M059J (cell line): ENCODE results near the gene IFIT1. TPM values are rescaled to one million over a fixed set of nuclear protein-coding genes. Genes with fewer than 3 reads are reported as not detected.

Experiments used
- DNase-seq: peaks from one replicate; pipeline ENCODE4 v3.0.0-alpha.2; 2012; ENCODE audit warnings: low read depth
- total RNA-seq: library from RNA; depleted of rRNA; stranded (reverse); fragments of >200 nt; shearing (Covaris generic); gene quantifications from 2 replicates; pipeline ENCODE4 v1.2.3, GENCODE V29; 2014; rRNA removed

The IFIT1 gene, protein sequence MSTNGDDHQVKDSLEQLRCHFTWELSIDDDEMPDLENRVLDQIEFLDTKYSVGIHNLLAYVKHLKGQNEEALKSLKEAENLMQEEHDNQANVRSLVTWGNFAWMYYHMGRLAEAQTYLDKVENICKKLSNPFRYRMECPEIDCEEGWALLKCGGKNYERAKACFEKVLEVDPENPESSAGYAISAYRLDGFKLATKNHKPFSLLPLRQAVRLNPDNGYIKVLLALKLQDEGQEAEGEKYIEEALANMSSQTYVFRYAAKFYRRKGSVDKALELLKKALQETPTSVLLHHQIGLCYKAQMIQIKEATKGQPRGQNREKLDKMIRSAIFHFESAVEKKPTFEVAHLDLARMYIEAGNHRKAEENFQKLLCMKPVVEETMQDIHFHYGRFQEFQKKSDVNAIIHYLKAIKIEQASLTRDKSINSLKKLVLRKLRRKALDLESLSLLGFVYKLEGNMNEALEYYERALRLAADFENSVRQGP
- 733 and 788 TPM in 2 replicates for total RNA-seq

DNA sequence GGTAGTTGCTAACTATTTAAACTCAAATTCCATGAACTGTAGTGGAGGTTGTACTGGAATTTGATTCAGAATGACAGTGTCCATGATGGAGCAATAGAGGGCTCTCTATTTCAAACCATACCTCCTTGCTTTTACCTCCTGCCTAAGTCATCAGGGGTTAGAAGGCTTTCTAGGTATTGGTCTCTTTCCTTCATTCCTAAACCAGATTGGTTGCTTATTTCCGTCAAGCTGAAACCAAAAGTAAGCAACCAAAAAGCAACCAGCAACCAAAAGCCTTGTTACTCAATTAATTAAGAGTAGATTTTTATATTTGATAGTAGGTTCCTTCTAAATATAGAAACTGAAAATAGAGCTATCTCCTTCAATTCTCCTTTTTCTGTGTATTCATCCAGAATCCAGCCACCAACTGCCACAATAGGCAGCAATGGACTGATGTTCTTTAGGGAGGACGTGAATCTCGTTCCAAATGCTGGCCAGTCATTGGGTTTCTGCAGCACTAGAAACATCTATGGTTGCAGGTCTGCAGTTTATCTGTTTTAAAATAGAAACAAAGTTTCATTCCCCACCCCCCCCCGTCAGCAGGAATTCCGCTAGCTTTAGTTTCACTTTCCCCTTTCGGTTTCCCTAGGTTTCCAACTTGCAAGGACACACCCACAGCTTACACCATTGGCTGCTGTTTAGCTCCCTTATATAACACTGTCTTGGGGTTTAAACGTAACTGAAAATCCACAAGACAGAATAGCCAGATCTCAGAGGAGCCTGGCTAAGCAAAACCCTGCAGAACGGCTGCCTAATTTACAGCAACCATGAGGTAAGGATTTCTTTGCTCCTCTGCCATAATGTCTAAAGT, at the start of gene IFIT1:
Gene IFIT1 (plus strand): TSS at position 717 of the 850 bp plus-strand sequence. CDS start 90 bp downstream, at position 807.
- DNase-seq = peak; percentile 92

DNA sequence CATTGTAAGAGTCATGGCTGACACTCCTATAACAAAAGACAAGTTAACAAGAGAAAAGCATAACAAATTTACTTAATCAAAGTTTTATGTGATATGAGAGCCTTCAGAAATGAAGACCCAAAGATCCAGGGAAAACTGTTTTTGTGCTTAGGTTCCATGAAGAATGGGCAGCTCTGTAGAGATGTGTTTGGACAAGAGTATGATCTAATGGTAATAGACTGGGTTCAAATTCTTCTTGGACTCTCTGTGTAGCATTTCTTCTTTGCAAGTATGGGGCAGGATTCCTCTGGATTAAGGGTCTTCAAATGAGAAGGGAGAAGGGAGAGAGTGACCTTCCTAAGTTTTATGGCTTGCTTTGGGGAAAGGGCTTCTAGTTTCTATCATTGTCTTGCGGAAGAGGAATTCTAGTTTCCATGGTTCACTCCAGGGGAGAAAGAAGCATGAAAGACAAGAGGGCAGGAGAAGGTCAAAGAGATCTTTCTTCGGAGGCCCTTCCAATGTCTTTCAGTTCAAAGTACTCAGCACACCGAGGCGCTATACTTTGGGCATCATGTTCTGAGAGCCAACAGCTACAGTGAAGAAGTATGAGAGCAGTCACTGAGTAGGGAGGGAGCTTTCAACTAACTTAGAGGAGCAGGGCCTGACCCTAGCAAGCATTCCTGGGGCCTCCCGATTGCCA, 49.2 kb upstream of the IFIT1 start:
- no peak for DNase-seq

DNA sequence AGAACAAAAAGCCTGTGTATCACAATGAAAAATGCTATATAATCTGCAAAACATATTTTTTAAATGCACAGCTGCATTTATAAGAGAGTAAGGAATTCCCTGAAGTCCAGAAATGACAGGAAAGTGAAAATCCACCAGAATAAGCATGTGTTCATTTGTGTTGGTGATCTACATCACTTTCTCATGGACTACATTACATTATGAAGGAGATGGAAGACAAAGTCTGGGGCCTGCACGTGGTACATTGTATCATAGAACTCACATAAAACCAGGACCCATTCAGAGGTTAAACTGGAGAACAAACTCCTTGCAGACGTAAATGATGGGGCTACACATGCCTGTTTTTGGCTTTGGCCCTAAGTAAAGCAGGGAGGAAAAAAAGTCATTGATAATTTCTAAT, 48.3 kb upstream of the IFIT1 start:
- DNase-seq = no peak

DNA sequence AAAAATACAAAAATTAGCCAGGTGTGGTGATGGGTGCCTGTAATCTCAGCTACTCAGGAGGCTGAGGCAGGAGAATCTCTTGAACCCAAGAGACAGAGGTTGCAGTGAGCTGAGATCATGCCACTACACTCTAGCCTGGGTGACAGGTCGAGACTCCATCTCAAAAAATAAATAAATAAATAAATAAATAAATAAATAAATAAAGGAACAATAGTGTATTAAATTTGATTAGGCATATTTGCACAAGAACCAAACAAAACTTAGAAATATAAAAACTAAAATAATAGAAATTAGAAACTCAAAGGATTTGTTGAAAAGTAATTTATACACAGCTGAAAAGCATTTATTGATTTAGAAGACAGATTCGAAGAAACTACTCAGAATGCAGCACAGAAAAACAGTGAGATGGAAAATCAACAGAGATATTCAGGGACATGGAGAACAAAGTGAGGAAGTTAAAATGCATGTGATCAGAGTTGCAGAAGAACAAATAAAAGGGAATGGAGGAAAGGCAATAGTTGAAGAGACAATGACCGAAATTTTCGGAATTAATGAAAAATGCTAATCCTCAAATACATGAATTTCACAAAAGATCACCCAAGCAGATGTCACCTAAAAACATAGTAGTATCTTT, 46.9 kb upstream of the IFIT1 start:
- DNase-seq = no peak

DNA sequence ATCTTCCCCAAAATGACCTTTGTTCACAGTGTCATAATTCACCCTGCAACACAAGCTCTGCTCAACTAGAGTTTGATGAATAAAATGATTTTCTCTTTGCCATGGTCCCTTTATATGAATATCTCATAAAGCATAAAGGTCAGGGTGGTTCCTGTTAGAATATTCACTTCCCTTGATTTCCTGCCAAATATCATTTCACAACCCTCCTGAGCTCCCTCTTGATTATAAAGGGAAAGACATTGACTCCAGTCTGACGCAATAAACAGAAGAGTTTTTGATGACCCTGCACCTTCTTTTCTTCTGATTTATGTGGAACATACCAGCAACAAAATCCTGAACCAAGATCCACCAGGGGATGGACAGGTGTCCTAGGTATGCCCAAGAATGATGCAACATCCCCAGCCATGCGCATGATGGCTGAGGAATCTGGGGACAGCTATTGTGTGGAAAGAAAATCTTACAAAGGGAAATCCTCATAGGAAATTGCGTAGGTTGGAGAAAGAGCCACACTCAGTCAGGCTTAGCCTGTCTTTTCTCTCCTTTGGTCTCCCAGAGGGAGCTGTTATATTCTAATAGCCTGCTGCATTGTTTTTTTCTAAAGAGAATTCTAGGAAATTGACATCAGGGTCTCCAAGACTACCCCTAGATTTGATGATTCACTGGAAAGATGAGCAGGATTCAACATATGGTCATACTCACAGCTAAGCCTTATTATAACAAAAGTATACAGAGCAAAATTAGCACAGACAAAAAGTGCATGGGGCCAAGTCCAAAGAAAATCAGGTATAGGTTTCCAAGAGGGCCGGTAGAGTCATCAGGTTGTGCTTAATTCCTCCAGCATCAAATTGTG, 45.8 kb upstream of the IFIT1 start:
- DNase-seq = no peak

DNA sequence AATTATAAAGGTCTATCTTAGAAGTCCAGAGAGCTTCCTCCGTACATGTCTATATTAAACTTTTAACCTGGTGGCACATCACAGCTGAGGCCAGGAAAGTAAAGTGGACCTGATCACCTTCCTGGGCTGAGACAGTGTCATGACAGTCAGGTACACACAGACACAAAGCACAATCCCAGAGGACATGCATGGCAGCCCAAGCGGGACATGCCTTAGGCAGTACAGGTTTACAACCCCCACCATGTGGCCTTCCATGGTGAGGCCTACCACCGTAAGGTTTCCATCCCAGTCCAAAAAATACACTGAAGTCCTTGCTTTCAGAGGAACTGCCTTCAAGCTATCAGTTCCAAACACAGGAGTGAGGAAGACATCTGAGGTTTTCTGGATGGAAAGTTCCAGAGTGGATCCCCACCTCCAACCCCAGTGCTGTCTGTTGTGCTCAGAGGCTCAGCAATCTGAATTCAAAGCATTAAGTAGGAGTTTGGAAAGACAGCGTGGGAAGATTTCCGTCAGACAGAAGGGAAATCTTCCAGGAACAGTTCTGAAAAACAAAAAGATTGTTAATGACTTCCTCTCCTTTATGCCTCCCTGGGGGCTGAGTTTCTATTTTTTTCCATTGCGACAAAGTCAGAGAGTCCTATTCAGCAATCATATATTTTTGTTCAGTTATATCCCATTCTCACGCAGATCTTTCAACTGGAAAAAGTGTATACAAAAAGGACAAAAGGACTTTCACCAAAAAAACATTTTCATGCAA, 44.5 kb upstream of the IFIT1 start:
- no peak for DNase-seq

DNA sequence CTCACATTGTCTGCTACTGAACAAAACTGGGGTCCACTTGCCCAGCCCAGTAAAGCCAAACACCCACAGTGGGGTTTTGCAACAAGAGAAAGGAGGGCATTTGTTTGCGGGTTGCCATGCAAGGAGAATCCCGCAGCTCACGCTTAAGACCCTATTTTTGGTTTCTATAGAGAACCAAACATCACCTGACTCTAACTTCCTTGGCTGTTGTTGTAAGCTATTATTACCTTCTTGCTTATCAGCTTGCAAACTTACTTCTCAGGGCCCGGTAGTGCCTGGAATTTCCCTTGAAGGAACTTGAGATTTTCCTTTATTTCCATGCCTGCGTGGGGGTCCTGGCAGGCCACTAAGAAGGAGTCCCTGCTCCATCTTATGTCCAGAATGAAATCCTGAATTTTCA, 43.9 kb upstream of the IFIT1 start:
- no peak for DNase-seq

DNA sequence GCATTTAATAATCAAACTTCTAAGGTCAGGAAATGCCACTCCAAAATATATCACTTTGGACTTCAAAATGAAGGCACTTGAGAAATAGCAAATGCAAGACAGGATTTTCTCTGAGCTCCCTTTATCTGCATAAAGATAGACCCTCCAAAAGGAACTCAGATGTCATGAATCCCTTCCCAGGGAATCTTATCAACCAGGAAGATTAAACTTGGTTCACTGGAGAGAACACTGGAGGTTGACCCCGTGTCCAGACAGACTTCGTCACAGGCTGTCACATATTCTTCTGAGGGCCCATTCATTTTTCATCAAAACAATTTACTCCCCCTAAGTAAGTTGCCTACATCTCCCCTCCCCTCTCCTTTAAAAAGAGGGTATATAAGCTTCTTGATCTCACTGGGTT, 43.4 kb upstream of the IFIT1 start:
- DNase-seq = no peak

DNA sequence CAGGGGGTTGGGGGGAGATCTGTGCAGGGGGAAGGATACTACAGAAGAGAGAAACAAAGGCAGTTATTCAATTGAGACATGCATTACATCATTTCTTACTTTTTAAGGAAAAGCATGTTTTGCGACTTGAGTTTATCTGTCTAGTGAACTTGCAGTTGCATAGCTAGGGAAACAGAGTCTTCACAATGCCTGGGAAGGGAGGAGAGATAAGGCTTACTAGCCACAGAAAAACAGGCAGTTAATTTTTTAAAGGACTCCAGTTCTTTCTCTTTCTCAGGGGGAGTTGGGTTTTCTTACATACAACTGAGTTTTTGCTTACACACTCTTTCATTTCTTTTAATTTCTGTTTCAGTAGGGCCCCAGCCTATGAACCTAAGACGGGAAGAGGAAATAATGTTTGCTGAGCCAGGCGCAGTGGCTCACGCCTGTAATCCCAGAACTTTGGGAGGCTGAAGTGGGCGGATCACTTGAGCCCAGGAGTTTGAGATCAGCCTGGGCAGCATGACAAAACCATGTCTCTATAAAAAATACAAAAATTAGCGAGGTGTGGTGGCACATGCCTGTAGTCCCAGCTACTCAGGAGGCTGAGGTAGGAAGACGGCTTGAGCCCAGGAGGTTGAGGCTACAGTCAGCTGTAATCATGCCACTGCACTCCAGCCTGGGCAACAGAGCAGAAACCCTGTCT, 41.6 kb upstream of the IFIT1 start:
- peak; percentile 55 for DNase-seq

DNA sequence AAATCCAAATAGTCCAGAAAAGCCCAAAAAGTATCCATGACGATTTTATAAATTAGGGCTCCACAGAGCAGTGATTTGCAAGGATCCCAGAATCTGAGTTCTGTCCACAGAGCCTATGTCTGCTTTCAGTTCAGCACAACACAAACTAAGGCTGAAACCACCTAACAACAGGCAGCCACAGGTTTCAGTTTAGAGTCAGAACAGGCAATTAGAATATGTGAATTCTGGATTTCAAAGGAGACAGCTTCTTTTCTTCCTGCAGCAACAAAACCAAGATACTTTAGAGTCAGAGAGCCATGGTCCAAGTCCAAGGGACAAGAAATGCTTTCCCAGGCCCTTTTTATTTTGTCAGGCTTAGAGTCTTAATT, 41.0 kb upstream of the IFIT1 start:
- DNase-seq = peak; percentile 57

DNA sequence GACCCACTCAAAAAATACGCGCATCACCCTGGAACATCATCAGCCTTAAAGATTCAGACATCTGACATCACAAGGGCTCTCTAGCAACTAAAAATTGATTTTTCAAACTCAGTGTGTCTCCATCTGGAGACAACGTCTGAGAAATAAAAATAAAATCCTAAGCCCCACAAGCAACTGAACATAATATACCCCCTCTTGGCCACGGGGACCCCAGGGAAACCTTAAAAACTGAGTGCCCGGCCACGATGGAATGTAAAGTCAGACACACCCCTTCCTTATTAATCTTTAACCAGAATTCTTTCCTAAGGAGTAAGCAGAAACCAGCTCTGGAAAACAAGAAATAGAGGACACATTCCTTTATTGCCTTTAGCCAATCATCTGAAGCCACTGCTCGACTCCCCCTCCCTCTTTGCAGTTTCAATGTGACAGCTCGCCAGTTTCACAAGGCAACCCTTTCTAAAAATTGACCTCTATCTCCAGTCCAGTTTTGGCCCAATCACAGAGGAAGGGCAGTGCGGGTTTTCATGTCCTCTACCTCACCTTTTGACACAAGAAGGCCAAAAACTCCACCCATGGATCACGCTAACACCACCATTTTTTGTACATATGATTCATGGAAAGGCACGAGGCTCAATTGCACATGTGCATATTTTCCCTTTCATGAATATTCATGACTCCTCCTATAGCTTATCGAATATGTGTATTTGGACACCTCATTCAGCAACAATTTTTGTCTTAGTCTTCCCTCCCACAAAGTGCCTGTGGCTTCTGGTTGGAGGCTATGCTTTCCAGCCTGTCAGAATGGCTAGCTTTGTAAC, 40.4 kb upstream of the IFIT1 start:
- DNase-seq = peak; percentile 94

DNA sequence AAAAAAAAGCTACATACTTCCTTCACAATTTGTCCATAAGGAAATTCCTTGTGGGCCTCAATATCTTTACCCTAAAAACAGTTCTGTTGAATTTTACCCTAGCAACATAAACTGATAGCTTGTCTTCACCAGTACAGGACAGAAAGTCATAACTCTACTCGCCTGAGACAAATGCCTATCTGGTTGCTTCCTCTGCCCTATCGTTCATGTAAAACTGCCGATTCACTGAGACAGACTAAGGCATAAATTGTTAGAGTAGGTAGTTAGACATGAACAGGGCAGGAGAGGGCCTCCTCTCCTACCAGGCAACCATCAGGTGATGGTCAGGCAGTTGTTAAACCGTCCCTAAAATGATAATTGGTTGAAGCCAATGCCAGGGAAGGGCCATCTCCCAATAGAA, 39.6 kb upstream of the IFIT1 start:
- no peak for DNase-seq

DNA sequence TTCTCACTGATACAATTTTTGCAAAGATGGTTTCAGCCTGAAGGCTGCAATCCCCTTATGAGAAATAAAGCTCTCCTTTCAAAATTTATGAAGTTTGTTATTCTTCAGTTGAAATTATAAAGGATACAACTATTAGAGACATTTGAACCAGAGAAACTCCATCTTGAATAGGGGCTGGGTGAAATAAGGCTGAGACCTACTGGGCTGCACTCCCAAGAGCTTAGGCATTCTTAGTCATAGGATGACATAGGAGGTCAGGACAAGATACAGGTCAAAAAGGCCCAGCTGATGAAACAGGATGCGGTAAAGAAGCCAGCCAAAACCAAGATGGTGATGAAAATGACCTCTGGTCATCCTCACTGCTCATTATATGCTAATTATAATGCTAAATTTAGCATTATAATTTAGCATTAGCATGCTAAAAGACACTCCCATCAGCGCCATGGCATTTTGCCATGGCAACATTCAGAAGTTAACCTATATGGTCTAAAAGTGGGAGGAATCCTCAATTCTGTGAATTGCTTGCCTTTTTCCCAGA, 37.0 kb upstream of the IFIT1 start:
- DNase-seq = peak; percentile 80

DNA sequence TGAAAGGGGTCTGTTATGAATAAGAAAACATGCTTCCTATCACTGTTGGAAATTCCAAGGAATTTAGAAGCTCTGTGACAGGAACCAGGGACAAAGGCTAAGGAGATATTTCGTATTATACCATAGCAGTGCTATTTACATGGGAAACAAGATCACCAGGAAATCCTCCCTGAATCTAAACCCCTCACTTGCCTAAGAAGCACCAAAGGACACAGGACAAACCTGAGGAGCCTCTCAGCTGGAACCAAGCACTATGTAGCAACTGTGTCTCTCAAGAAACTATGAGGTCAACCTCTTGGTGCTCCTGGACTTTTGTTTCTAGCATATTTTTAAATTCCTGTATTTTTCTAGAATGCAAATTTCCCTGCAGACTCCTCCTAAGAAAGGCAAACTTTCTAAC, 35.3 kb upstream of the IFIT1 start:
- no peak for DNase-seq

DNA sequence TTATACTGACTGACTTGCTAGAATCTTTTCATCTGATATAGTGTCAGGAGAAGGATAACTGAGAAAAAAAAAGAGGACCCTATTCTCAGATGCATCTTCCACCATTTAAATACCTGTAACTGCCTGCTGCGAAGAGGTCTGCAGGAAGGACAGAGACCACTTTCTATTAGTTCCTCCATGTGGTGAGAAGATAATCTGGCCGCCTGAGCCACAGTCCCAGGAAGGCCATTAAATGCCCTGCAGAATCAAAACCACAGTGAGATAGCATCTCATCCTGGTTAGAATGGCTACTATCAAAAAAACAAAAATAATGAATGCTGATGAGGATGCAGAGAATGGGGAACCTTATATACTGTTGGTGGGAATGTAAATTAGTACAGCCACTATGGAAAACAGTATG, 34.4 kb upstream of the IFIT1 start:
- DNase-seq = peak; percentile 36

DNA sequence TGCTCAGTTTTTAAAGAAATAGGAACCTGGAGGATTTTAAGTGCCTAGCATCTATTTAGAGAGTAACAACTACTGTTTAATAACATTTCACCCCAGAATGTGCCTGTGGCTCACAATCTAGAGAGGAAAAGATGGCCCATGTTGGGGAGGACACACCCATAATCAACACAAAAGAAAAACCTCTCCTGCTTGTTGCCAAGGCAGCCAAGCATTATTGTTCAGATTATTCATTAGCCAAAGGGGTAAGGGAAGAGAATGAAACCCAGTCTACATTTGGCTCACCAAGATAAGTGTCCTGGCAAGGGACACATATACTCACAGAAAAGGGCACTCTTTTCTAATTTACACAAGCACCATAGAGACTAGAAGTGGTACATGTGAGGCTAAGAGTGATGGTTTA, 32.3 kb upstream of the IFIT1 start:
- DNase-seq = no peak

DNA sequence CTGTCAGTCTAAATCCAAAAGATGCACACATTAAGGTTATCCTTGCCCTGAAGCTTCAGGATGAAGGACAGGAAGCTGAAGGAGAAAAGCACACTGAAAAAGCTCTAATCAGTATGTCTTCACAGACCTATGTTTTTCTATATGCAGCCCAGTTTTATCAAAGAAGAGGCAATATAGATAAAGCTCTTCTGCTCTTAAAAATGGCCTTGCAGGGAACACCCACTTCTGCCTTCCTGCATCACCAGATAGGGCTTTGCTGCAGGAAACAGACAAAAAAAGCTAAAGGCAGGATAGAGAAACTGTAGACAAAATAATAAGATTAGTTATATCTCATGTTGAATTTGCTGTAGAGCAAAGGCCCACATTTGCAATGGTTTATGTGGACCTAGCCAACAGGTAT, 29.5 kb upstream of the IFIT1 start:
- no peak for DNase-seq

DNA sequence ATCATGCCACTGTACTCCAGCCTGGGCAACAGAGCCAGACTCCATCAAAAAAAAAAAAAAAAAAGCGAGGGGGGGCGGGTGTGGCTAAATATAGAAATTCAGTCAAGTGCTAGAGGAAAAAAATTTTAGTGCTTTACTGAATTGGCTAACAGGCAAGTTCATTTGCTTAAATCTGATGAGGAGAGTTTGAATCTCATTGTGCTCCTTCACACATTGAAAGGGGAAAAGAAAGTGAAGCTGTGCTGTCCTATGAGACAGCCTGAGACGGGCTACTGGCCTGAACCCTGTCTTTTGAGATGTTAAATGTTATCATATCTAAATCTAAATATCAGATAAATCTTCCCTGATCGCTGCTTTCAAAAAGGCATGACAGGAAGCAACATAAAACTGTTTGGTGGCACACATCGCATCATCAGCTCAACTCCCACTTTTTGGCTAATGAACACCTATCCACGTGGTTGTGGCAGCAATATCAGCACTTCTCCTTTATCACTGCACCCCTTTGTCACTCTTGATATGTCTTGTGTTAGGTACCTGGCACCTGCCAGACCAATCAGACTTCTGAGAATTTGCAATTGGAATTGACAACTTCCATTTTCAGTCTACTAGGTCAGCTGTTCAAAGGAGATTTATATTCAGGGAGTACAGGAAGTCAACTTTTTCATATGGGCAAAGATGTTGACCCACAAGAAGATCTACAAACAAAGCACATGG, 28.5 kb upstream of the IFIT1 start:
- DNase-seq = no peak
